HCT116 (cell line): ENCODE measurements around the gene NEUROG3. TPM values are rescaled to one million over a fixed set of nuclear protein-coding genes. Genes with fewer than 3 reads are reported as not detected.

Experiments
- ATAC-seq: fragments of 200-7000 bp; cut with Tn5 transposase; 2 replicates; pipeline ENCODE4 v1.9.1; 2020; ENCODE audit warnings: mild to moderate bottlenecking, moderate library complexity
- BruUV-seq: library from RNA; stranded (reverse); fragments of 400-500 nt; replicated peaks from 2 replicates; lab custom pipeline; 2021; lab: Mats Ljungman, UMichigan
- CTCF ChIA-PET: fragments of 300-600 bp; sonication (Branson Sonifier 250); formaldehyde crosslinking; loops from one replicate; lab custom pipeline; 2021; ENCODE audit warnings: antibody characterized with exemption; lab: Charles Lee
- POLR2A ChIA-PET: fragments of 300-600, 350-600 bp; sonication (Branson Sonifier 250); formaldehyde crosslinking; loops from one replicate; lab custom pipeline; 2021; ENCODE audit warnings: antibody characterized with exemption; lab: Charles Lee
- RAD21 ChIA-PET, 2 experiments: fragments of 300-600 bp; sonication (Branson Sonifier 250); formaldehyde crosslinking; loops; one replicate each; lab custom pipeline; 2023; ENCODE audit warnings: low total read pairs in 2 of 2; ENCODE audit not compliant: uncharacterized antibody in 2 of 2, unreplicated experiment in 2 of 2, low non-redundant PET in 1 of 2; lab: Charles Lee
- DNase-seq: peaks from one replicate; pipeline ENCODE4 v3.0.0-alpha.2; 2010; ENCODE audit warnings: low read depth, low spot score
- H2AFZ ChIP-seq: fragments of 200-600 bp; shearing (Covaris generic), sonication (generic); 2 replicates; pipeline ENCODE4 v1.6.1; 2017; ENCODE audit warnings: low read depth, mixed run types, mixed read lengths, antibody characterized with exemption, low read length; ENCODE audit not compliant: poor library complexity, severe bottlenecking
- H3K27ac ChIP-seq: 2 replicates; pipeline ENCODE4 v1.5.1; 2012; ENCODE audit warnings: low read depth, low read length
- H3K27me3 ChIP-seq: fragments of 200-600 bp; sonication (generic); 2 replicates; pipeline ENCODE4 v1.6.1; 2016; ENCODE audit warnings: mixed run types, low read length, mixed read lengths; ENCODE audit not compliant: insufficient read depth
- H3K36me3 ChIP-seq, 2 experiments: fragments of 200-500 bp in 1 of 2; fragments of 200-600 bp in 1 of 2; sonication (Bioruptor generic) in 1 of 2; sonication (generic) in 1 of 2; 2 replicates each; pipeline versions ENCODE4 v1.5.1 to v1.6.1; 2014 to 2016; ENCODE audit warnings: low read length in 2 of 2, inconsistent platforms in 1 of 2, mixed read lengths in 1 of 2, mixed run types in 1 of 2; ENCODE audit not compliant: insufficient read depth in 2 of 2, control insufficient read depth in 1 of 2
- H3K4me1 ChIP-seq, 2 experiments: fragments of 200-600 bp in 1 of 2; sonication (generic) in 1 of 2; 2 replicates each; pipeline versions ENCODE4 v1.5.1 to v1.6.1; 2012 to 2017; ENCODE audit warnings: low read length in 2 of 2, inconsistent platforms in 1 of 2, mild to moderate bottlenecking in 1 of 2, mixed read lengths in 1 of 2, mixed run types in 1 of 2, moderate library complexity in 1 of 2; ENCODE audit not compliant: insufficient read depth in 2 of 2, control insufficient read depth in 1 of 2
- H3K4me2 ChIP-seq: fragments of 200-600 bp; sonication (generic); 2 replicates; pipeline ENCODE4 v1.6.1; 2017; ENCODE audit warnings: mixed run types, low read length, mixed read lengths
- H3K4me3 ChIP-seq, 2 experiments: fragments of 200-600 bp in 1 of 2; sonication (generic) in 1 of 2; replicated peaks in 1 of 2; 2 replicates each; pipeline ENCODE4 v1.5.1; 2011 to 2016; ENCODE audit warnings: low read length in 2 of 2, control low read depth in 1 of 2, low read depth in 1 of 2, mild to moderate bottlenecking in 1 of 2, mixed read lengths in 1 of 2, mixed run types in 1 of 2
- H3K79me2 ChIP-seq: fragments of 200-600 bp; sonication (generic); 2 replicates; pipeline ENCODE4 v1.6.1; 2017; ENCODE audit warnings: mild to moderate bottlenecking, mixed run types, low read length, moderate library complexity, mixed read lengths; ENCODE audit not compliant: insufficient read depth
- H3K9ac ChIP-seq: fragments of 200-600 bp; sonication (generic); 2 replicates; pipeline ENCODE4 v1.6.1; 2016; ENCODE audit warnings: low read length, mixed read lengths
- H3K9me2 ChIP-seq: fragments of 200-600 bp; sonication (generic), shearing (Covaris generic); 2 replicates; pipeline ENCODE4 v1.6.1; 2017; ENCODE audit warnings: mixed run types, mild to moderate bottlenecking, moderate library complexity; ENCODE audit not compliant: insufficient read depth
- H3K9me3 ChIP-seq, 2 experiments: fragments of 200-500 bp in 1 of 2; fragments of 200-600 bp in 1 of 2; sonication (Bioruptor generic) in 1 of 2; sonication (generic) in 1 of 2; 2 replicates each; pipeline ENCODE4 v1.6.1; 2014 to 2017; ENCODE audit warnings: low read length in 2 of 2, mixed read lengths in 2 of 2, inconsistent platforms in 1 of 2, low read depth in 1 of 2, mild to moderate bottlenecking in 1 of 2, mixed run types in 1 of 2, moderate library complexity in 1 of 2; ENCODE audit not compliant: control insufficient read depth in 1 of 2, insufficient read depth in 1 of 2
- H4K20me1 ChIP-seq: fragments of 200-600 bp; sonication (generic), shearing (Covaris generic); 2 replicates; pipeline ENCODE4 v1.6.1; 2017; ENCODE audit warnings: mixed run types, mild to moderate bottlenecking, moderate library complexity; ENCODE audit not compliant: insufficient read depth
- CBX3 ChIP-seq: IDR thresholded peaks from 2 replicates; pipeline ENCODE4 v1.6.1; 2012; ENCODE audit warnings: low read depth
- CEBPB ChIP-seq: IDR thresholded peaks from 2 replicates; pipeline ENCODE4 v1.6.1; 2012; ENCODE audit warnings: low read depth
- EZH2 ChIP-seq: fragments of 200-600 bp; sonication (generic); IDR thresholded peaks from 2 replicates; pipeline ENCODE4 v1.6.1; 2017; ENCODE audit warnings: antibody characterized with exemption, mixed run types
- EZH2phosphoT487 ChIP-seq: fragments of 200-600 bp; IDR thresholded peaks from 2 replicates; pipeline ENCODE4 v1.6.1; 2018; ENCODE audit warnings: antibody characterized with exemption, borderline replicate concordance
- FOSL1 ChIP-seq: IDR thresholded peaks from 2 replicates; pipeline ENCODE4 v1.6.1; 2012; ENCODE audit warnings: low read depth
- POLR2A ChIP-seq: IDR thresholded peaks from 2 replicates; pipeline ENCODE4 v1.7.0; 2011; ENCODE audit warnings: borderline replicate concordance; ENCODE audit not compliant: insufficient read depth, insufficient read length; ENCODE audit errors: extremely low read depth
- SP1 ChIP-seq: IDR thresholded peaks from 2 replicates; pipeline ENCODE4 v1.6.1; 2012; ENCODE audit warnings: low read depth
- SRF ChIP-seq: IDR thresholded peaks from 2 replicates; pipeline ENCODE4 v1.6.1; 2012; ENCODE audit warnings: low read depth
- TCF7L2 ChIP-seq: IDR thresholded peaks from 2 replicates; pipeline ENCODE4 v1.7.0; 2011; ENCODE audit warnings: borderline replicate concordance, inconsistent platforms; ENCODE audit not compliant: insufficient read depth, insufficient read length; ENCODE audit errors: extremely low read depth
- YY1 ChIP-seq: IDR thresholded peaks from 2 replicates; pipeline ENCODE4 v1.6.1; 2011; ENCODE audit warnings: low read length, low read depth, moderate library complexity, mild to moderate bottlenecking; ENCODE audit not compliant: insufficient replicate concordance; ENCODE audit errors: extremely low read depth
- ZNF274 ChIP-seq: fragments of 200-500 bp; sonication (Bioruptor generic); IDR thresholded peaks from 2 replicates; pipeline ENCODE4 v1.6.1; 2014; ENCODE audit warnings: mild to moderate bottlenecking, low read depth, low read length, inconsistent platforms
- intact Hi-C: fragments of 100-400 bp; cut with micrococcal nuclease; formaldehyde crosslinking; loops from 2 replicates; pipeline ENCODE4 v1.10.0; 2022
- total RNA-seq: library from RNA; stranded (reverse); gene quantifications from one replicate; pipeline ENCODE4 v1.2.1, GENCODE V29; 2021; ENCODE audit not compliant: unreplicated experiment
- TF ChIP-seq, protein P1 (sequence below): IDR thresholded peaks from 2 replicates; pipeline ENCODE4 v1.6.1; 2012
- TF ChIP-seq, protein P2 (sequence below): IDR thresholded peaks from 2 replicates; pipeline ENCODE4 v1.6.1; 2012
- TF ChIP-seq, protein P3 (sequence below): IDR thresholded peaks from 2 replicates; pipeline ENCODE4 v1.6.1; 2011; ENCODE audit warnings: mild to moderate bottlenecking, low read length, moderate library complexity; ENCODE audit not compliant: insufficient replicate concordance; ENCODE audit errors: extremely low read depth

The NEUROG3 gene
- total RNA-seq, 1 experiment from 2014 or later: not detected

DNA sequence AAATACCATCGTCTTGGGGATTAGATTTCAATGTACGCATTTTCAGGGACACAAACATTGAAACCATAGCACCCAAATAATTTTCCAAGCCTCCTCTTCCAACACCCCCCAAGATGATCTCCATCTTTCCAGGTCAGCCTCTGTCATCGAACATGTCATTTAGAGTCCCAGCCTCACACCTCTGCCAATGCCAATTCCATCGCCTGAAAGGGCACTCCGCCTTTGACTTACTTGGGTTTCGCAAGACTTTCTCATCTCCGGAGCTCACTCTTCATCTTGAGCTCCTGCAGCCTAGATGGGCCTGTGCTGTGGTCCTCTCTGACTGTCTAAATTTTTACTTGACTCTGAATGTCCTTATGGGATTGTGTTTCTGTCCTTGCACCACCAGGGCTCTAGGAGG is 46.4 kb upstream of the NEUROG3 start:
- ChIA-PET CTCF (interaction anchor here (0.8 kb wide), 1 partner anchor 10 kb away, joined by 3 read pairs; no protein-coding TSS in a partner anchor), RAD21 (no interaction called here), POLR2A (no interaction called here)
- no peaks in the 10 kb centered on the region for H3K79me2 ChIP-seq
- intact Hi-C loops: no loop called here
- BruUV-seq: no TSS peak
- H3K4me3 ChIP-seq: no peak overlapping the region
- H3K9ac ChIP-seq: no peak overlapping the region
- no peaks in the 10 kb centered on the region for H3K36me3 ChIP-seq
- peaks cover 0 to 3% of the 10 kb centered on the region in 2 experiments; a peak in 2 of 4 replicates for H3K9me3 ChIP-seq
- no peak overlapping the region for H3K27ac ChIP-seq
- no peaks in the 10 kb centered on the region for H3K27me3 ChIP-seq
- DNase-seq (no peak), ATAC-seq (no peak)
- no peak overlapping the region for H2AFZ ChIP-seq
- H3K4me2 ChIP-seq: no peak overlapping the region
- no peaks in the 10 kb centered on the region for H3K9me2 ChIP-seq
- TF ChIP-seq YY1: no peak
- no peak for TF ChIP-seq EZH2phosphoT487
- TF ChIP-seq TCF7L2: no peak
- TF ChIP-seq POLR2A: no peak
- TF ChIP-seq, protein P1, sequence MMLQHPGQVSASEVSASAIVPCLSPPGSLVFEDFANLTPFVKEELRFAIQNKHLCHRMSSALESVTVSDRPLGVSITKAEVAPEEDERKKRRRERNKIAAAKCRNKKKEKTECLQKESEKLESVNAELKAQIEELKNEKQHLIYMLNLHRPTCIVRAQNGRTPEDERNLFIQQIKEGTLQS: no peak
- no peak for TF ChIP-seq EZH2
- no peak for TF ChIP-seq ZNF274
- TF ChIP-seq FOSL1: no peak
- no peak for TF ChIP-seq SRF
- TF ChIP-seq CBX3: no peak
- TF ChIP-seq, protein P2, sequence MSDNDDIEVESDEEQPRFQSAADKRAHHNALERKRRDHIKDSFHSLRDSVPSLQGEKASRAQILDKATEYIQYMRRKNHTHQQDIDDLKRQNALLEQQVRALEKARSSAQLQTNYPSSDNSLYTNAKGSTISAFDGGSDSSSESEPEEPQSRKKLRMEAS: no peak
- no peaks in the 10 kb centered on the region for H4K20me1 ChIP-seq
- H3K4me1 ChIP-seq: no peaks in the 10 kb centered on the region; a peak in 1 of 4 replicates

DNA sequence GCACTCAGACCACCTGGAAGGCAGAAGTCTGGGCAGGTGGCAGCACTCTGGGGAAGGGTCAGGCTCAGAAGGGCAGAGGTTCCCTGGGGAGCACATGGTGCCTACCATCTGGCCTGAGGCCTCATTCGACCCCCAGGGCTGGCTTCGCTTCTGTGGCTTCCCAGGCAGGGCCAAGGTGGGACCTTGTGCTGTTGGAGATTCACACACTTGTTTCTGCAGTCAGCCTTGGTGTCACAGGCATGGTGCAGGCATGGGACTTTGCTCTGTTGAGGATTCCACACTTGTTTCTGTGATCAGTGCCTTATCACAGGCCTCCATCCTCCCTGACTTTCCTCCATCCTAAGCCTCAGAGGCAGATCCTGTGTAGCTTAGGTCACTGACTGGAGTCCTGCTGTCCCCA is 45.5 kb upstream of the NEUROG3 start:
- no TSS peak for BruUV-seq
- Histone ChIP-seq H2AFZ (no peak overlapping the region), H3K9me2 (no peaks in the 10 kb centered on the region), H3K4me3 (no peak overlapping the region), H3K9me3 (0 out of 4 replicates have a peak, but pooled peaks cover 0 to 3% of the 10 kb centered on the region in 2 experiments), H3K27me3 (no peaks in the 10 kb centered on the region)
- no peak for ATAC-seq
- CTCF ChIA-PET: interaction anchor here (0.8 kb wide), 1 partner anchor 11 kb away, joined by 3 read pairs; no protein-coding TSS in a partner anchor
- TF ChIP-seq, protein P3, sequence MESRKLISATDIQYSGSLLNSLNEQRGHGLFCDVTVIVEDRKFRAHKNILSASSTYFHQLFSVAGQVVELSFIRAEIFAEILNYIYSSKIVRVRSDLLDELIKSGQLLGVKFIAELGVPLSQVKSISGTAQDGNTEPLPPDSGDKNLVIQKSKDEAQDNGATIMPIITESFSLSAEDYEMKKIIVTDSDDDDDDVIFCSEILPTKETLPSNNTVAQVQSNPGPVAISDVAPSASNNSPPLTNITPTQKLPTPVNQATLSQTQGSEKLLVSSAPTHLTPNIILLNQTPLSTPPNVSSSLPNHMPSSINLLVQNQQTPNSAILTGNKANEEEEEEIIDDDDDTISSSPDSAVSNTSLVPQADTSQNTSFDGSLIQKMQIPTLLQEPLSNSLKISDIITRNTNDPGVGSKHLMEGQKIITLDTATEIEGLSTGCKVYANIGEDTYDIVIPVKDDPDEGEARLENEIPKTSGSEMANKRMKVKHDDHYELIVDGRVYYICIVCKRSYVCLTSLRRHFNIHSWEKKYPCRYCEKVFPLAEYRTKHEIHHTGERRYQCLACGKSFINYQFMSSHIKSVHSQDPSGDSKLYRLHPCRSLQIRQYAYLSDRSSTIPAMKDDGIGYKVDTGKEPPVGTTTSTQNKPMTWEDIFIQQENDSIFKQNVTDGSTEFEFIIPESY: no peak
- TF ChIP-seq YY1 (no peak), SP1 (no peak), EZH2phosphoT487 (no peak), ZNF274 (no peak), CEBPB (no peak), SRF (no peak)
- TF ChIP-seq, all 23 proteins: peak for 0
- Histone ChIP-seq H3K79me2 (no peaks in the 10 kb centered on the region), H3K27ac (no peak overlapping the region), H4K20me1 (no peaks in the 10 kb centered on the region), H3K4me2 (no peak overlapping the region), H3K9ac (no peak overlapping the region), H3K4me1 (no peaks in the 10 kb centered on the region; a peak in 1 of 4 replicates), H3K36me3 (no peaks in the 10 kb centered on the region)
- ChIA-PET POLR2A (interaction anchor here (0.6 kb wide), 1 partner anchor 170 kb away, joined by 3 read pairs; no protein-coding TSS in a partner anchor), RAD21 (no interaction called here)
- intact Hi-C loops: no loop called here
- no peak for DNase-seq
